ENCODE data around the gene KCNIP4.

Gene KCNIP4

GRCh38 chr4:21699446-21699845 lies 249.1 kb downstream of the KCNIP4 start:
- DNase-seq (ENCODE audit: low read depth in 1 of 2, low spot score in 1 of 2), result no peak

GRCh38 chr4:21697583-21697982 lies 251.0 kb downstream of the KCNIP4 start:
- DNase-seq (ENCODE audit: low read depth in 1 of 2, low spot score in 1 of 2), result no peak

GRCh38 chr4:21695141-21695540 lies 253.4 kb downstream of the KCNIP4 start:
- no peak for DNase-seq (ENCODE audit: low read depth in 1 of 2, low spot score in 1 of 2)

- no peak for DNase-seq (ENCODE audit: low read depth in 1 of 2, low spot score in 1 of 2)
Measured at GRCh38 chr4:21692241-21692640, 256.3 kb downstream of the KCNIP4 start.

- no peak for DNase-seq (ENCODE audit: low read depth in 1 of 2, low spot score in 1 of 2)
Measured at GRCh38 chr4:21688596-21689265, 259.8 kb downstream of the KCNIP4 start.

- no peak for DNase-seq (ENCODE audit: low read depth in 1 of 2, low spot score in 1 of 2)
Measured at GRCh38 chr4:21685911-21686310, 262.7 kb downstream of the KCNIP4 start.

- DNase-seq (ENCODE audit: low read depth in 1 of 2, low spot score in 1 of 2), result no peak
Measured at GRCh38 chr4:21680326-21680898, 268.2 kb downstream of the KCNIP4 start.

- no peak for DNase-seq (ENCODE audit: low read depth in 1 of 2, low spot score in 1 of 2)
Measured at GRCh38 chr4:21678711-21679110, 269.9 kb downstream of the KCNIP4 start.

- no peak for DNase-seq (ENCODE audit: low read depth in 1 of 2, low spot score in 1 of 2)
Measured at GRCh38 chr4:21677173-21677572, 271.4 kb downstream of the KCNIP4 start.

- no peak for DNase-seq (ENCODE audit: low read depth in 1 of 2, low spot score in 1 of 2)
Measured at GRCh38 chr4:21664355-21664754, 284.2 kb downstream of the KCNIP4 start.

- DNase-seq (ENCODE audit: low read depth in 1 of 2, low spot score in 1 of 2), result no peak
Measured at GRCh38 chr4:21656832-21657231, 291.7 kb downstream of the KCNIP4 start.

GRCh38 chr4:21655031-21655430 lies 293.5 kb downstream of the KCNIP4 start:
- no peak for DNase-seq (ENCODE audit: low read depth in 1 of 2, low spot score in 1 of 2)

- no peak for DNase-seq (ENCODE audit: low read depth in 1 of 2, low spot score in 1 of 2)
Measured at GRCh38 chr4:21652508-21653231, 295.9 kb downstream of the KCNIP4 start.

GRCh38 chr4:21649391-21650090 lies 299.0 kb downstream of the KCNIP4 start:
- DNase-seq (ENCODE audit: low read depth in 1 of 2, low spot score in 1 of 2), result no peak

- DNase-seq (ENCODE audit: low read depth in 1 of 2, low spot score in 1 of 2), result no peak
Measured at GRCh38 chr4:21645776-21646175, 302.8 kb downstream of the KCNIP4 start.

GRCh38 chr4:21641696-21642095 lies 306.9 kb downstream of the KCNIP4 start:
- DNase-seq (ENCODE audit: low read depth in 1 of 2, low spot score in 1 of 2), result no peak

GRCh38 chr4:21638171-21638725 lies 310.3 kb downstream of the KCNIP4 start:
- no peak for DNase-seq (ENCODE audit: low read depth in 1 of 2, low spot score in 1 of 2)

- DNase-seq (ENCODE audit: low read depth in 1 of 2, low spot score in 1 of 2), result no peak
Measured at GRCh38 chr4:21628916-21629610, 319.5 kb downstream of the KCNIP4 start.

GRCh38 chr4:21628116-21628670 lies 320.4 kb downstream of the KCNIP4 start:
- DNase-seq (ENCODE audit: low read depth in 1 of 2, low spot score in 1 of 2), result no peak

- no peak for DNase-seq (ENCODE audit: low read depth in 1 of 2, low spot score in 1 of 2)
Measured at GRCh38 chr4:21625447-21625846, 323.1 kb downstream of the KCNIP4 start.

GRCh38 chr4:21605006-21605405 lies 343.6 kb downstream of the KCNIP4 start:
- no peak for DNase-seq (ENCODE audit: low read depth in 1 of 2, low spot score in 1 of 2)
